Loucy (cell line): ENCODE results near the gene INPP4B.

Experiments used
- CTCF ChIP-seq: fragments of 200-600 bp; sonication (generic); conservative IDR thresholded peaks from 2 replicates; pipeline ENCODE4 v1.5.1; 2014; ENCODE audit warnings: mild to moderate bottlenecking, antibody characterized with exemption, low read length
- EZH2phosphoT487 ChIP-seq: fragments of 200-600 bp; IDR thresholded peaks from 2 replicates; pipeline ENCODE4 v1.6.1; 2018; ENCODE audit warnings: antibody characterized with exemption, mild to moderate bottlenecking, moderate library complexity, borderline replicate concordance

GRCh38 chr4:142318280-142318679, 527.8 kb downstream of the INPP4B start:
- TF ChIP-seq EZH2phosphoT487 (no peak), CTCF (no peak)
